Muscle layer of colon (tissue), 2 donors: ENCODE results near the gene TMEM63B.

Experiments
- H3K27ac ChIP-seq: one replicate; pipeline ENCODE4 v1.7.0; 2013; ENCODE audit warnings: low read depth, mild to moderate bottlenecking, low read length, moderate library complexity
- H3K27me3 ChIP-seq, 2 donors: one replicate each; pipeline ENCODE4 v1.7.0; 2013; ENCODE audit warnings: low read length in 2 of 2, mild to moderate bottlenecking in 2 of 2; ENCODE audit not compliant: insufficient read depth in 2 of 2, control insufficient read depth in 1 of 2
- H3K36me3 ChIP-seq: one replicate; pipeline ENCODE4 v1.7.0; 2013; ENCODE audit warnings: mild to moderate bottlenecking, low read length; ENCODE audit not compliant: insufficient read depth
- H3K4me1 ChIP-seq: one replicate; pipeline ENCODE4 v1.7.0; 2013; ENCODE audit warnings: mild to moderate bottlenecking, low read length; ENCODE audit not compliant: insufficient read depth
- H3K4me3 ChIP-seq, 2 donors: one replicate each; pipeline ENCODE4 v1.7.0; 2013; ENCODE audit warnings: low read length in 2 of 2, low read depth in 1 of 2, mild to moderate bottlenecking in 1 of 2, moderate library complexity in 1 of 2
- H3K9ac ChIP-seq: one replicate; pipeline ENCODE4 v1.7.0; 2013; ENCODE audit warnings: low read length
- H3K9me3 ChIP-seq: one replicate; pipeline ENCODE4 v1.7.0; 2013; ENCODE audit warnings: mild to moderate bottlenecking, low read length
- donor health status: abdominal sarcoma.
- donor health status: Adenocarcinoma of cecum.

TMEM63B gene

GRCh38 chr6:44096612-44097011 is 30.7 kb upstream of the TMEM63B start:
- Histone ChIP-seq H3K4me1 (no peaks in the 10 kb centered on the region), H3K36me3 (peaks cover 5% of the 10 kb centered on the region), H3K27me3 (no peaks in the 10 kb centered on the region), H3K4me3 (no peak overlapping the region), H3K9ac (no peak overlapping the region), H3K27ac (no peak overlapping the region), H3K9me3 (no peaks in the 10 kb centered on the region)

- Histone ChIP-seq H3K27me3 (no peaks in the 10 kb centered on the region), H3K9ac (no peak overlapping the region), H3K36me3 (peaks cover 5% of the 10 kb centered on the region), H3K4me1 (no peaks in the 10 kb centered on the region), H3K27ac (no peak overlapping the region), H3K4me3 (no peak overlapping the region), H3K9me3 (no peaks in the 10 kb centered on the region)
Measured at GRCh38 chr6:44097782-44098317, 29.5 kb upstream of the TMEM63B start.

GRCh38 chr6:44099192-44099591 is 28.2 kb upstream of the TMEM63B start:
- no peak overlapping the region for H3K4me3 ChIP-seq
- H3K9ac ChIP-seq: no peak overlapping the region
- H3K27ac ChIP-seq: no peak overlapping the region

GRCh38 chr6:44100088-44100550 is 27.2 kb upstream of the TMEM63B start:
- Histone ChIP-seq H3K36me3 (peaks cover 14% of the 10 kb centered on the region), H3K27me3 (no peaks in the 10 kb centered on the region), H3K4me3 (no peak overlapping the region), H3K4me1 (peaks cover 4% of the 10 kb centered on the region), H3K27ac (no peak overlapping the region), H3K9ac (no peak overlapping the region), H3K9me3 (no peaks in the 10 kb centered on the region)

More at GRCh38 chr6:44099192-44099591, 28.2 kb upstream of the TMEM63B start:
- Histone ChIP-seq H3K27me3 (no peaks in the 10 kb centered on the region), H3K4me1 (no peaks in the 10 kb centered on the region), H3K36me3 (peaks cover 11% of the 10 kb centered on the region), H3K9me3 (no peaks in the 10 kb centered on the region)

- no peaks in the 10 kb centered on the region for H3K9me3 ChIP-seq
- H3K4me3 ChIP-seq: no peak overlapping the region
- H3K36me3 ChIP-seq: peaks cover 14% of the 10 kb centered on the region
- no peak overlapping the region for H3K9ac ChIP-seq
- no peak overlapping the region for H3K27ac ChIP-seq
- H3K27me3 ChIP-seq: no peaks in the 10 kb centered on the region
- peaks cover 5% of the 10 kb centered on the region for H3K4me1 ChIP-seq
Measured at GRCh38 chr6:44101832-44102231, 25.5 kb upstream of the TMEM63B start.

GRCh38 chr6:44102527-44102926 is 24.8 kb upstream of the TMEM63B start:
- peaks cover 5% of the 10 kb centered on the region for H3K4me1 ChIP-seq
- no peak overlapping the region for H3K27ac ChIP-seq
- H3K9me3 ChIP-seq: no peaks in the 10 kb centered on the region
- no peak overlapping the region for H3K9ac ChIP-seq
- H3K27me3 ChIP-seq: no peaks in the 10 kb centered on the region
- peaks cover 14% of the 10 kb centered on the region for H3K36me3 ChIP-seq
- H3K4me3 ChIP-seq: no peak overlapping the region

GRCh38 chr6:44104481-44105021 is 22.8 kb upstream of the TMEM63B start:
- Histone ChIP-seq H3K9me3 (no peaks in the 10 kb centered on the region), H3K9ac (no peak overlapping the region), H3K4me3 (no peak overlapping the region), H3K4me1 (peaks cover 5% of the 10 kb centered on the region), H3K27ac (no peak overlapping the region), H3K36me3 (peaks cover 21% of the 10 kb centered on the region), H3K27me3 (no peaks in the 10 kb centered on the region)

- peaks cover 5% of the 10 kb centered on the region for H3K4me1 ChIP-seq
Measured at GRCh38 chr6:44105146-44105545, 22.2 kb upstream of the TMEM63B start.

GRCh38 chr6:44105993-44106740 is 21.2 kb upstream of the TMEM63B start:
- H3K4me3 ChIP-seq: no peak overlapping the region
- no peak overlapping the region for H3K9ac ChIP-seq
- peaks cover 29% of the 10 kb centered on the region for H3K36me3 ChIP-seq
- no peaks in the 10 kb centered on the region for H3K9me3 ChIP-seq
- no peaks in the 10 kb centered on the region for H3K27me3 ChIP-seq
- no peak overlapping the region for H3K27ac ChIP-seq
- peaks cover 5% of the 10 kb centered on the region for H3K4me1 ChIP-seq

More at GRCh38 chr6:44105146-44105545, 22.2 kb upstream of the TMEM63B start:
- H3K9ac ChIP-seq: no peak overlapping the region
- no peaks in the 10 kb centered on the region for H3K9me3 ChIP-seq
- H3K27ac ChIP-seq: no peak overlapping the region
- H3K36me3 ChIP-seq: peaks cover 23% of the 10 kb centered on the region
- no peak overlapping the region for H3K4me3 ChIP-seq
- H3K27me3 ChIP-seq: no peaks in the 10 kb centered on the region

- Histone ChIP-seq H3K9me3 (no peaks in the 10 kb centered on the region), H3K27ac (no peak overlapping the region), H3K4me3 (no peak overlapping the region), H3K9ac (no peak overlapping the region), H3K27me3 (no peaks in the 10 kb centered on the region), H3K36me3 (peaks cover 37% of the 10 kb centered on the region), H3K4me1 (peaks cover 5% of the 10 kb centered on the region)
Measured at GRCh38 chr6:44107017-44107416, 20.3 kb upstream of the TMEM63B start.

- Histone ChIP-seq H3K4me3 (no peak overlapping the region), H3K4me1 (peaks cover 5% of the 10 kb centered on the region), H3K27me3 (no peaks in the 10 kb centered on the region), H3K9ac (no peak overlapping the region), H3K36me3 (peaks cover 50% of the 10 kb centered on the region), H3K9me3 (no peaks in the 10 kb centered on the region), H3K27ac (no peak overlapping the region)
Measured at GRCh38 chr6:44108471-44108870, 18.9 kb upstream of the TMEM63B start.
